HFFc6 (cell line): ENCODE data around the gene MSL1. TPM values are rescaled to one million over a fixed set of nuclear protein-coding genes. Genes with fewer than 3 reads are reported as not detected.

Experiments
- DNase-seq: peaks from one replicate; pipeline ENCODE4 v3.0.0-alpha.2; 2018
- H3K27ac Mint-ChIP-seq: 2 replicates; pipeline ENCODE4 v1.8.0; 2020; ENCODE audit warnings: mild to moderate bottlenecking, mixed read lengths
- H3K27me3 Mint-ChIP-seq: 2 replicates; pipeline ENCODE4 v1.8.0; 2021; ENCODE audit warnings: mild to moderate bottlenecking, moderate library complexity, mixed read lengths; ENCODE audit not compliant: insufficient read depth
- H3K36me3 Mint-ChIP-seq: 2 replicates; pipeline ENCODE4 v1.8.0; 2021; ENCODE audit warnings: low read depth, mixed read lengths
- H3K4me1 Mint-ChIP-seq: 2 replicates; pipeline ENCODE4 v1.8.0; 2020; ENCODE audit warnings: low read depth, mixed read lengths
- H3K4me3 Mint-ChIP-seq: 2 replicates; pipeline ENCODE4 v1.8.0; 2020; ENCODE audit warnings: mild to moderate bottlenecking, moderate library complexity, mixed read lengths
- H3K9me3 Mint-ChIP-seq: 2 replicates; pipeline ENCODE4 v1.8.0; 2020; ENCODE audit warnings: mild to moderate bottlenecking, mixed read lengths
- total RNA-seq, 6 experiments: library from RNA; stranded (reverse); fragmentation: NEBNext Ultra II Directional; extraction: Animal tissue kit (Norgen Biotek cat#: 25700); gene quantifications; 2 replicates in 1 of 6; 3 replicates in 5 of 6; pipeline ENCODE4 v1.2.3, GENCODE V29; 2021
- TF ChIP-seq, protein P1 (sequence below): fragments of 200-600 bp; sonication (generic); IDR thresholded peaks from 2 replicates; pipeline ENCODE4 v1.5.0; 2021; ENCODE audit warnings: antibody characterized with exemption, mild to moderate bottlenecking

MSL1 gene
- total RNA-seq, 6 experiments from 2014 or later: 61.2 to 67.8 (median 65.5) TPM

DNA sequence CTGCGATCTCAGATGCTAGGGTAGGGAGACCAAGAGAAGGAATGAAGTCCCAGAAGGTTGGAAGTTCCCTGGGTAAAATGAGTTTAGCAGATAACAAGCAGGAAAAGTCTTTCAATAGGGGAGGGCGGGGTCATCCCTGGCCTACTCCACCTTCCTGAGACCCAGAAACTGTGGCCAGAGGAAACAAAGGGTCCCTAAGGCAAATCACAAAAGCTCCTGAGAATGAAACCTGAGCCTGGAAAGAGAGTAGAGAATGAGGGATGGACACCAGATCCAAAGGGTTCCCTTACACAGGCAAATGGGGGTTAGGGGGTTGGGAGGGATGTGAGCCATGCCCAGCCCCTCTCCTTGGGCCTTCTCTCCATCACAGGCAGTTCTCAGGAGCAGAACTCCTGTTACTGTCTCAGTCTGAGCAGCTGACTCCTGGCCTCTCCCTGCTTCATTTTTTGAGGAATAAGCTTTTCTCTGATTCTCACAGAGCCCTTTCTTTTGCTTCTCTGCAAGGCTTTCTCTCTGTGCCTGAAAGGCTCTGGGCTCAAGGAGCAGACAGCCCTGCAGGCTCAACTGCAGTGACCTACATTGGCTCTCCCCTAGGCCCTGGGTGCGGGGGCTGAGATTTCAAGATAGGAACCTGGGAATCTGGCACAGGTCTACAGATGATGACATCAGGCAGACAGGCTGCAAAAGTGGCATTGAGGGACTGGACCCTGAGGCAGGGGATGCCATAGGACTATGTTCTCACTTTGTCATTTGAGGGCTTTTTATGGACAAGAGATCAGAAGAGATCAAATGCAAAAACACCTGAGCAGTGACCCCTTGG, 11.5 kb upstream of the MSL1 start:
- peaks cover 3% of the 10 kb centered on the region for H3K27me3 Mint-ChIP-seq
- H3K27ac Mint-ChIP-seq: peak overlapping the region; percentile 99
- peaks cover 95% of the 10 kb centered on the region for H3K4me1 Mint-ChIP-seq
- H3K9me3 Mint-ChIP-seq: no peaks in the 10 kb centered on the region
- no peak for DNase-seq
- no peaks in the 10 kb centered on the region for H3K36me3 Mint-ChIP-seq
- TF ChIP-seq, protein P1, sequence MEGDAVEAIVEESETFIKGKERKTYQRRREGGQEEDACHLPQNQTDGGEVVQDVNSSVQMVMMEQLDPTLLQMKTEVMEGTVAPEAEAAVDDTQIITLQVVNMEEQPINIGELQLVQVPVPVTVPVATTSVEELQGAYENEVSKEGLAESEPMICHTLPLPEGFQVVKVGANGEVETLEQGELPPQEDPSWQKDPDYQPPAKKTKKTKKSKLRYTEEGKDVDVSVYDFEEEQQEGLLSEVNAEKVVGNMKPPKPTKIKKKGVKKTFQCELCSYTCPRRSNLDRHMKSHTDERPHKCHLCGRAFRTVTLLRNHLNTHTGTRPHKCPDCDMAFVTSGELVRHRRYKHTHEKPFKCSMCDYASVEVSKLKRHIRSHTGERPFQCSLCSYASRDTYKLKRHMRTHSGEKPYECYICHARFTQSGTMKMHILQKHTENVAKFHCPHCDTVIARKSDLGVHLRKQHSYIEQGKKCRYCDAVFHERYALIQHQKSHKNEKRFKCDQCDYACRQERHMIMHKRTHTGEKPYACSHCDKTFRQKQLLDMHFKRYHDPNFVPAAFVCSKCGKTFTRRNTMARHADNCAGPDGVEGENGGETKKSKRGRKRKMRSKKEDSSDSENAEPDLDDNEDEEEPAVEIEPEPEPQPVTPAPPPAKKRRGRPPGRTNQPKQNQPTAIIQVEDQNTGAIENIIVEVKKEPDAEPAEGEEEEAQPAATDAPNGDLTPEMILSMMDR: no peak
- H3K4me3 Mint-ChIP-seq: peak overlapping the region; percentile 86

DNA sequence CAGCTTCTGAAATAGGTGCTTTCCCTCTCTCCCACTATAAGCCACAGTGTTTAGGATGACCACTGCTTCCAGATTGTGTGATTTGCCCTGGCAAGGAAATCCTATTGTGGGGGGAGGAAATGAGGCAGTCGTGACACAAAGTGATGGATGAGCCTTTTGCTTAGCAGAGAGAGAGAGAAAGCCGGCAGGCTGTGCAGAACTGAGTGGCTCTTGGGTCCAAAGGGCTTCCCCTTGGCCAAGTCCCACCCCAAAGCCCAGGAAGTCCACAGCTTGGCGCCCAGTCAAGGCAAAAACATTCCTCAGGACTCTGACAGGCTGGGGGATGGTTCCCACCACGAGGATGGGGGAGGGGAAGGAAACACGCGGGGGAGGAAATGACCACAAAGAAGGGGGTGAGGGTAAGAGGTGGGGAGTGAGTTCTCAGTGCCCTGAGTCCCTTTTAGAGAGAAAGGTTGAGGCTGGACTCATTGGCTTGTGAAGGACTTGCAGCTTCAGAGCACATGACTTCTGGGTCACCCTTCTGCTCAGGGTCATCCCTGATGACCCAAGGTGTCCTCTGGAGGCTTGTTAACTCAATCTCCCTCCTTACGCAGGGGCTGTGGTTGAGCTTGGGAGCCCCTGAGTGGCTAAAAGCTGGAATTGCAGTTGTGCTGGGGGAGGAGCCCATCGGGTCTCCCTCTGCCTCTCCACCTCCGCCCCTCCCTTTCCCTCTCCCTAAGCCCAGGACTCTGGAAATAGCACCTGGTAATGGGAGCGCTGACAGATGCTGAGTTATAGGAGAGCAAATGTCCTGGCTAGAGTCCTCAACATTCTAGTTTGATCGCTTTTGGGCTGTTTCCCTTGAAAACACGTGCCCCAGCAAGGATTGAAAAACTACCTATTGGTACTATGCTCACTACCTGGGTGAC, 10.3 kb upstream of the MSL1 start:
- H3K36me3 Mint-ChIP-seq: no peaks in the 10 kb centered on the region
- H3K27ac Mint-ChIP-seq: peak overlapping the region; percentile 99
- peak; percentile 82 for DNase-seq
- H3K4me1 Mint-ChIP-seq: peaks cover 95% of the 10 kb centered on the region
- TF ChIP-seq, protein P1: peak; percentile 81
- peaks cover 3% of the 10 kb centered on the region for H3K27me3 Mint-ChIP-seq
- H3K4me3 Mint-ChIP-seq: peak overlapping the region; percentile 86
- H3K9me3 Mint-ChIP-seq: no peaks in the 10 kb centered on the region

DNA sequence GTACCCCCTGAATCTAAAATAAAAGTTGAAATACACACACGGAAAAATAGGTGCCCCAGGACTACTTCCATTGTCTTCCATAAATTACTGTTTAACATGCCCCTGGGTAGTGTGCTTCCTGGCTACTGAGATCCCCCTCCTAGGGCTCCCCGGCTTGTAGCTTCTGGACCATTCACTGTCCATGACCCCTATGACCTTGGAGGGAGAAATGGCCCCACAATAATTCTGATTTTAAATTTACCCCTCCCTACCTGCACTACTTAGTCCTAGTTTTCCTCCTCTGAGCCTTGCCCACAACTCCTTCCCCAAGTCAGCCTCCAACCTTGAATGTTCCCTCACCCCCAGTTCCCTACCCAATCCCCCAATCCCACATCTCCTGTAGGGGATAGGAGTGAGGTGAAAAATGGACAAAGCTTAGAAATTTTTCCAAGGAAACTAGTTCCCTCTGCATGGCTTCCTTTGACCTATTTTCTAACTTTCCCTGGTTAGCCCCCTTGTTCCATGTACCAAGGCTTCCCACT, 9.5 kb upstream of the MSL1 start:
- DNase-seq: no peak
- Mint-ChIP-seq H3K36me3 (no peaks in the 10 kb centered on the region), H3K4me1 (peaks cover 90% of the 10 kb centered on the region), H3K9me3 (no peaks in the 10 kb centered on the region), H3K4me3 (peak overlapping the region; percentile 86), H3K27me3 (peaks cover 3% of the 10 kb centered on the region), H3K27ac (peak overlapping the region; percentile 99)
- TF ChIP-seq, protein P1: no peak

- peaks cover 2% of the 10 kb centered on the region for H3K27me3 Mint-ChIP-seq
- no peaks in the 10 kb centered on the region for H3K36me3 Mint-ChIP-seq
- peak overlapping the region; percentile 86 for H3K4me3 Mint-ChIP-seq
- no peak for DNase-seq
- TF ChIP-seq, protein P1: no peak
- peaks cover 85% of the 10 kb centered on the region for H3K4me1 Mint-ChIP-seq
- H3K27ac Mint-ChIP-seq: peak overlapping the region; percentile 99
- no peaks in the 10 kb centered on the region for H3K9me3 Mint-ChIP-seq
These were observed 9.1 kb upstream of the MSL1 start for GRCh38 chr17:40112718-40113109.

DNA sequence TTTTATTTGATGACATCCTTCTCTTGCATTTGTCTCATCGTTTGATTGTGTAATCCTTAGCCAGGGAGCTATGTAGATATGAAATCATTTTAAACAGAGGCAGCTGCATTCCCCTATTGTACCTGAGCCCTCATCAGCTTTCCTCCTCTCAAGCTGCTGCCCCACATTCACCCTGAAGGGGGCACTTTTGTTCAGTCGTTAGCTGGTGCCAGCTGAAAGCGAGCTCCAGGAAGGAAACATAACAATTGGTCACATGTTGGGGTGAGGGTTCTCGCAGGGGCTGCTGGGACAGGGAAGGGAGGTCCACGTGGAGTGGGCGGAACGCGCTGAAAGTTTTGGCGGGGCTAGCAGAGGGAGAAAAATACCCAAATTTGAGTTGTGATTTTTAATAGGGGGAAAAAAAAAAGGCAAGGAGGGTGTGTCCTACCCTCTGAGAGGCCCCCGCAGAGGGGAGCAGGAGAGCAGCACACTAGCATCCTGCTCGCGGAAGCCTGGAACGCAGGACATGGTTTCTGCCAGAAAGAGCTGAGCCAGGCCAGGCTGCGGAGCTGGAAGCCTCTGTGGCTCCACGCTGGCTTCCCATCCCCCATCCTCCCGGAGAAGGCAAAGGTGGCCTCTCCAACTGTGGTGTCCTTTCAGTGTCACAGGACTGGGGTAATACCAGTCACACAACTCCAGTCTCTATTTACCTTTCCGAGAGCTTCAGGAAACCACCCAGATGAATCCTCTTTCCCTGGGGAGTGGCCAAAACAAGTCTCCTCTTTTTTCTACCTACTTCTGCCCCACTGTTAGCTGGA, 8.5 kb upstream of the MSL1 start:
- Mint-ChIP-seq H3K4me3 (peak overlapping the region; percentile 86), H3K27ac (peak overlapping the region; percentile 99), H3K9me3 (no peaks in the 10 kb centered on the region), H3K27me3 (peaks cover 2% of the 10 kb centered on the region), H3K4me1 (peaks cover 79% of the 10 kb centered on the region), H3K36me3 (no peaks in the 10 kb centered on the region; the same call in 1 of the 2 replicates)
- DNase-seq: peak; percentile 94
- TF ChIP-seq, protein P1: peak; percentile 88
